Measurements from ENCODE around the gene CTAGE1.
"Not testable (repeated sequence)": the region's sequence is repeated elsewhere in the genome, so short reads cannot be mapped to it uniquely, and the experiment has no call there.

Gene CTAGE1, protein sequence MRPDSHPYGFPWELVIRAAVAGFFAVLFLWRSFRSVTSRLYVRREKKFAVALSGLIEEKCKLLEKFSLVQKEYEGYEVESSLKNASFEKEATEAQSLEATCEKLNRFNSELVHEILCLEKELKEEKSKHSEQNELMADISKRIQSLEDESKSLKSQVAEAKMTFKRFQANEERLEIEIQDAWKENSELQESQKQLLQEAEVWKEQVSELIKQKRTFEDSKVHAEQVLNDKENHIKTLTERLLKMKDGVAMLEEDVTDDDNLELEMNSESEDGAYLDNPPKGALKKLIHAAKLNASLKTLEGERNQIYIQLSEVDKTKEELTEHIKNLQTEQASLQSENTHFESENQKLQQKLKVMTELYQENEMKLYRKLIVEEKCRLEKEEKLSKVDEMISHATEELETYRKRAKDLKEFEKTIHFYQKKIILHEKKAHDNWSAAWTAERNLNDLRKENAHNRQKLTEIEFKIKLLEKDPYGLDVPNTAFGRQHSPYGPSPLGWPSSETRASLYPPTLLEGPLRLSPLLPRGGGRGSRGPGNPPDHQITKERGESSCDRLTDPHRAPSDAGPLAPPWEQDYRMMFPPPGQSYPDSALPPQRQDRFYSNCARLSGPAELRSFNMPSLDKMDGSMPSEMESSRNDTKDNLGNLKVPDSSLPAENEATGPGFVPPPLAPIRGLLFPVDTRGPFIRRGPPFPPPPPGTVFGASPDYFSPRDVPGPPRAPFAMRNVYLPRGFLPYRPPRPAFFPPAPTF

DNA sequence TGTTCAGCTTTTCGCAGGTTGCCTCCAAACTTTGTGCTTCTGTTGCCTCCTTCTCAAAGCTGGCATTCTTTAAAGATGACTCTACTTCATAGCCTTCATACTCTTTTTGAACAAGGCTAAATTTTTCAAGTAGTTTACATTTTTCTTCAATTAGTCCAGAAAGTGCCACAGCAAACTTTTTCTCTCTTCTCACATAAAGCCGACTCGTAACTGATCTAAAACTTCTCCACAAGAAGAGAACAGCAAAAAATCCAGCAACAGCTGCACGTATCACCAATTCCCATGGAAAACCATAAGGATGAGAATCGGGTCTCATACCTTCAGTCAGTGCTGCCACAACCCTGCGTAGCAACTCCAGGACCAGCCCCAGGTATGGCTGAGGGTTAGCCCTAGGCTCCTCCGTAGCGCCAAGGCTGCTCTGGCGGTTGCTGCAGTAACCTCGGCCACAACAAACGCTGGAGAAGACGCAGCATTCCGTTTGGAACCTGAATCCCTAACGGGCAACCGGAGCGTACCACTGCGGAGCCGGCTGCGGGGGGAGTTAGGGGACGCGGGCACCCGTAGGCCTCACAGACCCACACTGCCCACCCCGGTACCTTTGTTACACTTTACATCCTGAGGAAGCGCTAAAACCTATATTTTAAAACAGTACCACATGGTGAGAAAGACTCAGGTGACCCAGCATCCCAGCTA lies at the start of gene CTAGE1:
Gene CTAGE1, minus strand, starts transcription at position 420 of the 693 bp plus-strand sequence. Its CDS starts 104 bp downstream, at position 316.
- in situ Hi-C loops (cut with HindIII; ENCODE audit: low sequenced_read_pairs) = no loop called here

DNA sequence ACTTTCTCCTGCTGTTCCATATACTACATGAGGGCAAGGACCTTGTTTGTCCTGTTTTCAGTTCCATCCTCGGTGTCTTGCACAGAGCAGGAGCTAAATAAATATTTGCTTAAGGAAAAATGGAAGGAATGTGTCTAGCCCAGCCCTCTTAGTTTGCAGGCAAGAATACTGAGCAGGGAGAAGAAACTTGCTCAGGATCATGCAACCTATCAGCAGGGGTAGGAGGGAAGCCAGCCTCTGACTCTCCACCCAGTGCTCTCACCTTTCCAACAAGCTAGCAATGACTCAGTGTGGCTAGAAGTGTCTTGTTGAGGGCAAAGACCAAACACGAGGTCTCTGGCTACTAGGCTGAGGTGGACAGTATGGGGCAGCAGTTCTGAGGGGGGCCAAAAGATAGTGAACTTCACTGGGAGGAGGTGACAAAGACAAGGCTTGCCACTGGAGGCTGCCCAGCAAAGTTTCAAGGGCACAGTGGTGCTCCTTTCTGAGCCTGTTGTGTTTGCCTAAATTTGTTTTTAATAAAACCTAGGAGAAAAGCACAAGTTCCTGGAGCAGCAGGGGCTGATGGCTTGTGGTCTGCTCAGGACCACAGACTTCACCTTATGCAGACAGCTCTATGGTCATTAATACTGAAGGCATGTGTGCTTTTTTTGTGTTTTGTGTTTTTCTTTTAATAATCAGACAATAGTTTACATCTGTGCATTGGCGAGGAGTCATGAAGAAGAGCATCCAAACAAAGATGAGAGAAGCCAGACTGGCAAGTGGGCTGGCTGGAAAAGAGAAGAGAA lies 49.1 kb upstream of the CTAGE1 start:
- in situ Hi-C loops (cut with HindIII; ENCODE audit: low sequenced_read_pairs) = no loop called here

GRCh38 chr18:22465859-22466457 lies 48.2 kb upstream of the CTAGE1 start:
- in situ Hi-C loops (cut with HindIII; ENCODE audit: low sequenced_read_pairs) = no loop called here

DNA sequence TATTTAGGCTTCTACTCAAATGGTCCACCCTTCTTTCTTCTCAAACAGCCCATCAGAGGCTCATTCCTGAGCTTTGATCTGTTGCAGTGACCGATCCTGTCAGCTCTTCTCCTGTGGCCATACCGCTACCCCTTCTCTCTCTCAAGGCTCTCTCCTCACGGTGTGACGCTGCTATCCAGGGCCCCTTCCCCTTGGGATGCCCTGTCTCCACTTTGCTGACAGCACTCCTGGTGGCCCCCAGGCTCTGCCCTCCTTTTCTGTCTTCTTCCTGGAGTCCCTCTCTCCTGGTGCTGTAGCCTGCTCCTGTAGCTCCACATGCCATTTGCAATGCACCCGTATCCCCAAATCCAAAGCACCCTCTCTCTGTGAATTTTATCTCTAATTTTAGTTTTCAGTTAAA lies 45.4 kb upstream of the CTAGE1 start:
- in situ Hi-C loops (cut with HindIII; ENCODE audit: low sequenced_read_pairs) = no loop called here

DNA sequence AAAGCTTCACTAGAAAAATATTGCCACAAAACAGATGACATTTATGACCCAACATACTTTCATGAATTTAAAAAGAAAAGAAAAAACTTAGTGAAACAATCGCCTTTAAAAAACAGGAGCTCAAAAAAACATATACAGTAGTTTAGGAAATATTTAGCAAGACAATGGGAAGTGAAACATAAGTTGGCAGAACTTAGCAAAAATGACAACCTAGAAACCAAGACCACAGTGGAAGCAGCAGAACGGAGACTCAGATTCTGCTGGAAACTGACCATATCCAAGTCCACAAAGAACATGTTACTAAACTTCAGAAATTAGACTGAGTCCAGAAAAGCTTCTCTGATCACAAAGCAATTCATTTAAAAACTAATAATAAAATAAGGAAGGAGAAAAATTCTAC lies 41.8 kb upstream of the CTAGE1 start:
- in situ Hi-C loops (cut with HindIII; ENCODE audit: low sequenced_read_pairs) = no loop called here

- in situ Hi-C loops (cut with HindIII; ENCODE audit: low sequenced_read_pairs) = no loop called here
These were observed 39.8 kb upstream of the CTAGE1 start for GRCh38 chr18:22457524-22457923.

GRCh38 chr18:22456547-22456946 lies 38.8 kb upstream of the CTAGE1 start:
- in situ Hi-C loops (cut with HindIII; ENCODE audit: low sequenced_read_pairs) = no loop called here

- in situ Hi-C loops (cut with HindIII; ENCODE audit: low sequenced_read_pairs) = no loop called here
These were observed 38.4 kb upstream of the CTAGE1 start for GRCh38 chr18:22456116-22456480.

GRCh38 chr18:22455425-22456115 lies 37.9 kb upstream of the CTAGE1 start:
- in situ Hi-C loops (cut with HindIII; ENCODE audit: low sequenced_read_pairs) = no loop called here

DNA sequence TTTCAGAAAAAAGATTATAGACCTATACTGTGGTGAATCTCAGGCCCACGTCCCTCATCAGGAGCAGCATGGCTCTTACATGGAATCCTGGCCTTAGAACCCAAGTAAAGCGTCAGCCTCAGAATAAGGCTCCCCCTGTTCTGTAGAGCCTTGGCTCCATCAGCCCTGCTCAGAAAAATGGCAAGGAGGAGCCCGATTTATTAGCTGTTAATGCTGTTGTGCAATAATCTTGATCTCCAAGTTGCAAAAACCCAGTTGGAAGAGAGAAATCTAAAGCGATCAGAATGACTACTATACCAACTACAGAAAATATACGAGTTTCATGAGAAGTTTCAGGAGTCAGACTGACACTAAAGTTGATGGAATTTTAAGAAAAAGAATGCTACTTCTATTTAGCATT lies 35.6 kb upstream of the CTAGE1 start:
- in situ Hi-C loops (cut with HindIII; ENCODE audit: low sequenced_read_pairs) = no loop called here

- in situ Hi-C loops (cut with HindIII; ENCODE audit: low sequenced_read_pairs) = no loop called here
These were observed 34.5 kb upstream of the CTAGE1 start for GRCh38 chr18:22452226-22452668.

GRCh38 chr18:22451796-22452195 lies 34.1 kb upstream of the CTAGE1 start:
- in situ Hi-C loops (cut with HindIII; ENCODE audit: low sequenced_read_pairs) = no loop called here

- in situ Hi-C loops (cut with HindIII; ENCODE audit: low sequenced_read_pairs) = not testable (repeated sequence)
These were observed 33.1 kb upstream of the CTAGE1 start for GRCh38 chr18:22450766-22451165.

DNA sequence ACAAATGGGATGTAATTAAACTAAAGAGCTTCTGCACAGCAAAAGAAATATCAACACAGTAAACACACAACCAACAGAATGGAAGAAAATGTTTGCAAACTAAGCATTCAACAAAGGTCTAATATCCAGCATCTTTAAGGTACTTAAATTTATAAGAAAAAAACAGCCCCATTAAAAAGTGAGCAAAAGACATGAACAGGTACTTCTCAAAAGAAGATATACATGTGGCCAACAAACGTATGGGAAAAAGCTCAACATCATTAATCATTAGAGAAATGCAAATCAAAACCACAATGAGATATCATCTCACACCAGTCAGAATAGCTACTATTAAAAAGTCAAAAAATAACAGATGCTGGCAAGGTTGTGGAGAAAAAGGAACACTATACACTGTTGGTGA lies 32.6 kb upstream of the CTAGE1 start:
- in situ Hi-C loops (cut with HindIII; ENCODE audit: low sequenced_read_pairs) = not testable (repeated sequence)

DNA sequence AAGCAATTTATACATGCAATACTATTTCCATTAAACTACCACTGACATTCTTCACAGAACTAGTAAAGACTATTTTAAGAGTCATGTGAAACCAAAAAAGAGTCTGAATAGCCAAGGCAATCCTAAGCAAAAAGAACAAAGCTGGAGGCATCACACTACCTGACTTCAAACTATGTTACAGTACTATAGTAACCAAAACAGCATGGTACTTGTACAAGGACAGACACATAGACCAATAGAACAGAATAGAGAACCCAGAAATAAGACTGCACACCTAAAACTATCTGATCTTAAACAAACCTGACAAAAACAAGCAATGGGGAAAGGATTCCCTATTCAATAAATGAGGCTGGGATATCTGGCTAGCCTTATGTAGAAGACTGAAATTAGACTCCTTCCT lies 32.0 kb upstream of the CTAGE1 start:
- in situ Hi-C loops (cut with HindIII; ENCODE audit: low sequenced_read_pairs) = not testable (repeated sequence)

DNA sequence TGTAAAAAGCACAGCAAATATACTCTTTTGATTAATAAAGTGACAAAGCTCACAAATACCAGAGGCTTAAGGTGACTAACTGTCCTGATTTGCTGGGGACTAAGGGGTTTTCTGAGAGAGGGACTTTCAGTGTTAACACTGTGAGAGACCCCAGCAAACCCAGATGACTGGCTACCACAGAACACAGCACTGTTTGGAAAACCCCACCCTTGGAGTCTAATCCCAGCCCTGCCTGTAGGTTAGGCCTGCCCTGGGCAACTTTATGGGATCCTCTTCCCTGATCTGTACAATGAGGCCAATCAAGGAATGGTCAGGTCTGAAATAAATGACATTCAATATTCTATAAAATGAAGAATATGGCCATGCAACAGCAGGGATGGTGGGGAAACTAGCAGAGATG lies 30.5 kb upstream of the CTAGE1 start:
- in situ Hi-C loops (cut with HindIII; ENCODE audit: low sequenced_read_pairs) = no loop called here

DNA sequence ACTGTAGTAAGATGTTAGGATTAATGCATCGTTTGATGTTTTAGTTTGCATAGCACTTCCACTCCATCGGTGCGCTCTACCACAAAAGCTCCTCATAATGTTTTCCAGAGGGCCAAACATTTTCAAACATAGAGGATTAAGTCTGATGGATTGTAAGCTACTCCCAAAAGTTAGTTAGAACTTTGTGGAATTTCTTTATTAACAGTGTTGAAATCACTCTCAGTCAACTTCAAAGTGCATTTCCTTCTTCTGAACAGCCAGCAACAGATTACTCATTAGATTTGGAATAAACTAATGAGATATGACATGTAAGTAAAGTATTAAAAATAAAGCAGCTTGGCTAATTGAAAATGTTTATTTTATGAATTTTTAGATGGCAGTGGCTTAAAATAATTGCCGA lies 30.1 kb upstream of the CTAGE1 start:
- in situ Hi-C loops (cut with HindIII; ENCODE audit: low sequenced_read_pairs) = no loop called here

GRCh38 chr18:22446911-22447310 lies 29.2 kb upstream of the CTAGE1 start:
- in situ Hi-C loops (cut with HindIII; ENCODE audit: low sequenced_read_pairs) = no loop called here

DNA sequence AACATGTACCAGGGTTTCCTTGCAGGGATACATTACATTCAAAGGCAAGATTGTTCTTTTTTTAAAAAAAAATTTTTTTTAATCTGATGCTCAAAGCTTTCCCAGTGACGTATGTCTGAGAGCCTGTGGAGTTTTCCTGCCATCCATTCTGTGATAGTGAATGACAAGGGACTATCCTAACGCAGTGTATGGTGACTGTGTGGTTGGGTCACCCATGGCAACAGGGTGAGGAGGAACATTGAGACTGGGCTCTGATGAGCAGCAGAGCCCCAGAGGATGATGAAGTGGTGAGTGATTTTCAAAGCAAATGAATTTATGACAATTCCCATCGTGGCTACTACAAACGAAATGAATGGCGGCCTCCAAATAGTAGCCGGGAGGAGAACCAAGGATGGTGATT lies 28.6 kb upstream of the CTAGE1 start:
- in situ Hi-C loops (cut with HindIII; ENCODE audit: low sequenced_read_pairs) = no loop called here

DNA sequence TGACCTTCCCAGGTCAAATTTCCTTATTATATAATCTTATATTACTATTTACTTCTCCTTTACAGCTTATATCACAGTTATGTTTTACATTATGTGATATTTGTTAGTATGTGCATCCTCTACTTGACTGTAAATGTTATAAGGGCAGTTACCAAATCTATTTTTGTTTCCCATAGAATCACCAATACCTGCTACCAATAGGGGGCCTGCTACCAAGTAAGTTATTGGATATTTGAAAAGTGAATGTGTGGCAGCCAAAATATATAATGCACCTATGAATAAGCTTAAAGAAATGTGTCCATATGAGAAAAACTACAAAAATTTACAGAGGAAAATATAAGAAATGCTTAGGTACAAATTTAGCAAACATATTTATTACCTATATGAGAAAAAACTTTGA lies 23.9 kb upstream of the CTAGE1 start:
- in situ Hi-C loops (cut with HindIII; ENCODE audit: low sequenced_read_pairs) = no loop called here
